Liver (tissue), 3 donors: ENCODE measurements around the gene PAFAH1B2.
"Not testable (repeated sequence)": the region's sequence is repeated elsewhere in the genome, so short reads cannot be mapped to it uniquely, and the experiment has no call there.

Experiments
- CTCF ChIP-seq: fragments of 150-350 bp; IDR thresholded peaks from 2 replicates; pipeline ENCODE4 v1.5.1; 2017; ENCODE audit warnings: improper control_type of control experiment, low read depth, low read length; ENCODE audit not compliant: missing input control
- MAX ChIP-seq: IDR thresholded peaks from 2 replicates; pipeline ENCODE4 v1.6.1; 2016; ENCODE audit warnings: antibody characterized with exemption
- NR2F2 ChIP-seq: IDR thresholded peaks from 2 replicates; pipeline ENCODE4 v1.6.1; 2016; ENCODE audit warnings: antibody characterized with exemption
- RAD21 ChIP-seq, 2 donors: IDR thresholded peaks; 2 replicates each; pipeline ENCODE4 v1.6.1; 2016; ENCODE audit warnings: antibody characterized with exemption in 2 of 2, mild to moderate bottlenecking in 2 of 2
- REST ChIP-seq: IDR thresholded peaks from 2 replicates; pipeline ENCODE4 v1.6.1; 2016; ENCODE audit warnings: antibody characterized with exemption, mild to moderate bottlenecking
- TAF1 ChIP-seq: conservative IDR thresholded peaks from 2 replicates; pipeline ENCODE4 v1.6.1; 2016; ENCODE audit warnings: antibody characterized with exemption, mild to moderate bottlenecking
- YY1 ChIP-seq: IDR thresholded peaks from 2 replicates; pipeline ENCODE4 v1.6.1; 2016; ENCODE audit warnings: antibody characterized with exemption, mild to moderate bottlenecking
- ZBTB33 ChIP-seq: IDR thresholded peaks from 2 replicates; pipeline ENCODE4 v1.6.1; 2016; ENCODE audit warnings: antibody characterized with exemption
- donor health status: healthy.
- donor health status: healthy.

- not testable (repeated sequence) for TF ChIP-seq ZBTB33; CTCF; MAX; YY1; REST; TAF1; RAD21 (IDR thresholded peaks at IDR 0.05); NR2F2
These were observed 65.5 kb downstream of the PAFAH1B2 start for GRCh38 chr11:117209351-117210125.
